Hematopoietic multipotent progenitor cell treated with erythropoietin and hydrocortisone succinate and interleukin-3 and kit ligand, for 15 days (in vitro differentiated cells): ENCODE results near the gene PRCP.
"Not testable (repeated sequence)": the region's sequence is repeated elsewhere in the genome, so short reads cannot be mapped to it uniquely, and the experiment has no call there.

ENCODE experiments used
- DNase-seq: peaks from one replicate; pipeline ENCODE4 v3.0.0-alpha.2; 2015; ENCODE audit warnings: low spot score

PRCP gene

GRCh38 chr11:82900277-82901164 is at the start of gene PRCP:
PRCP (minus strand) TSS chr11:82900430; CDS start chr11:82900402, 28 bp downstream.
- DNase-seq, result peak; percentile 93

- DNase-seq, result no peak
These were observed 49.1 kb upstream of the PRCP start for GRCh38 chr11:82949352-82949751.

- no peak for DNase-seq
These were observed 45.5 kb upstream of the PRCP start for GRCh38 chr11:82945682-82946081.

- not testable (repeated sequence) for DNase-seq
These were observed 44.8 kb upstream of the PRCP start for GRCh38 chr11:82945041-82945440.

- DNase-seq, result no peak
These were observed 44.0 kb upstream of the PRCP start for GRCh38 chr11:82944198-82944597.

- not testable (repeated sequence) for DNase-seq
These were observed 43.2 kb upstream of the PRCP start for GRCh38 chr11:82943430-82943829.

- no peak for DNase-seq
These were observed 42.1 kb upstream of the PRCP start for GRCh38 chr11:82942376-82942775.

- DNase-seq, result no peak
These were observed 39.2 kb upstream of the PRCP start for GRCh38 chr11:82939456-82939855.

- DNase-seq, result no peak
These were observed 37.3 kb upstream of the PRCP start for GRCh38 chr11:82937554-82937953.

- DNase-seq, result no peak
These were observed 36.0 kb upstream of the PRCP start for GRCh38 chr11:82936261-82936660.

- DNase-seq, result no peak
These were observed 32.3 kb upstream of the PRCP start for GRCh38 chr11:82932564-82932963.

- DNase-seq, result no peak
These were observed 30.5 kb upstream of the PRCP start for GRCh38 chr11:82930734-82931133.

- DNase-seq, result no peak
These were observed 30.0 kb upstream of the PRCP start for GRCh38 chr11:82930229-82930628.

GRCh38 chr11:82929121-82929520 is 28.9 kb upstream of the PRCP start:
- DNase-seq, result no peak

GRCh38 chr11:82927264-82927880 is 27.1 kb upstream of the PRCP start:
- DNase-seq, result peak; percentile 74

- DNase-seq, result no peak
These were observed 24.4 kb upstream of the PRCP start for GRCh38 chr11:82924522-82925224.

- DNase-seq, result not testable (repeated sequence)
These were observed 22.4 kb upstream of the PRCP start for GRCh38 chr11:82922396-82923173.

- DNase-seq, result not testable (repeated sequence)
These were observed 20.0 kb upstream of the PRCP start for GRCh38 chr11:82920227-82920626.

GRCh38 chr11:82919786-82920185 is 19.6 kb upstream of the PRCP start:
- DNase-seq, result not testable (repeated sequence)

GRCh38 chr11:82909015-82909640 is 8.9 kb upstream of the PRCP start:
- DNase-seq, result no peak

- DNase-seq, result no peak
These were observed 8.1 kb upstream of the PRCP start for GRCh38 chr11:82908311-82908710.
